RWPE2 (cell line): ENCODE measurements around the gene CACNA1S.
A peak's percentile ranks its signal among the peaks of the same experiment; 100 is the strongest.

Experiments
- ATAC-seq: fragments of 200-7000 bp; cut with Tn5 transposase; 3 replicates; pipeline ENCODE4 v1.9.1; 2021; ENCODE audit warnings: low read depth
- DNase-seq: peaks from one replicate; pipeline ENCODE4 v3.0.0-alpha.2; 2020; ENCODE audit warnings: low spot score
- H3K27ac ChIP-seq: fragments of 450-650 bp; 2 replicates; pipeline ENCODE4 v1.5.1; 2017; ENCODE audit warnings: mild to moderate bottlenecking; ENCODE audit not compliant: poor library complexity, severe bottlenecking
- H3K27me3 ChIP-seq: fragments of 250-450 bp; sonication (Bioruptor Pico); 2 replicates; pipeline ENCODE4 v1.5.1; 2021; ENCODE audit warnings: mild to moderate bottlenecking, moderate library complexity; ENCODE audit not compliant: insufficient read depth, poor library complexity, severe bottlenecking
- H3K36me3 ChIP-seq: fragments of 250-450 bp; sonication (Bioruptor Pico); 2 replicates; pipeline ENCODE4 v1.5.1; 2020; ENCODE audit warnings: low read depth, mild to moderate bottlenecking, moderate library complexity
- H3K4me1 ChIP-seq: fragments of 250-450 bp; sonication (Bioruptor Pico); 2 replicates; pipeline ENCODE4 v1.5.1; 2021; ENCODE audit warnings: mild to moderate bottlenecking, moderate library complexity; ENCODE audit not compliant: insufficient read depth, poor library complexity, severe bottlenecking
- H3K4me3 ChIP-seq: fragments of 250-450 bp; sonication (Bioruptor Pico); 2 replicates; pipeline ENCODE4 v1.5.1; 2021; ENCODE audit warnings: mild to moderate bottlenecking, moderate library complexity; ENCODE audit not compliant: severe bottlenecking
- H3K9me3 ChIP-seq: fragments of 250-450 bp; sonication (Bioruptor Pico); 2 replicates; pipeline ENCODE4 v1.5.1; 2021; ENCODE audit warnings: mild to moderate bottlenecking, moderate library complexity; ENCODE audit not compliant: severe bottlenecking
- CTCF ChIP-seq: fragments of 450-650 bp; IDR thresholded peaks from one replicate; pipeline ENCODE4 v1.5.1; 2017; ENCODE audit warnings: mild to moderate bottlenecking, moderate library complexity; ENCODE audit not compliant: poor library complexity, severe bottlenecking

Gene CACNA1S

GRCh38 chr1:201088395-201088794, 23.8 kb downstream of the CACNA1S start:
- Histone ChIP-seq H3K27ac (no peak overlapping the region), H3K4me3 (no peak overlapping the region), H3K27me3 (no peaks in the 10 kb centered on the region), H3K4me1 (no peaks in the 10 kb centered on the region), H3K36me3 (no peaks in the 10 kb centered on the region), H3K9me3 (no peaks in the 10 kb centered on the region)
- no peak for DNase-seq
- no peak for ATAC-seq
- TF ChIP-seq CTCF, result no peak

GRCh38 chr1:201085902-201086735, 26.1 kb downstream of the CACNA1S start:
- Histone ChIP-seq H3K27ac (no peak overlapping the region), H3K4me1 (no peaks in the 10 kb centered on the region), H3K4me3 (no peak overlapping the region), H3K27me3 (no peaks in the 10 kb centered on the region), H3K36me3 (no peaks in the 10 kb centered on the region), H3K9me3 (no peaks in the 10 kb centered on the region)
- peak; percentile 76 for TF ChIP-seq CTCF
- DNase-seq (no peak), ATAC-seq (peak; percentile 84)

GRCh38 chr1:201084295-201084694, 27.9 kb downstream of the CACNA1S start:
- H3K27ac ChIP-seq, result no peak overlapping the region
- no peaks in the 10 kb centered on the region for H3K4me1 ChIP-seq
- no peaks in the 10 kb centered on the region for H3K9me3 ChIP-seq
- H3K36me3 ChIP-seq, result no peaks in the 10 kb centered on the region
- no peak for TF ChIP-seq CTCF
- H3K4me3 ChIP-seq, result no peak overlapping the region
- DNase-seq (no peak), ATAC-seq (no peak)
- H3K27me3 ChIP-seq, result no peaks in the 10 kb centered on the region

- TF ChIP-seq CTCF, result no peak
- ATAC-seq, result no peak
- H3K27ac ChIP-seq, result no peak overlapping the region
- no peak for DNase-seq
- no peaks in the 10 kb centered on the region for H3K9me3 ChIP-seq
- no peak overlapping the region for H3K4me3 ChIP-seq
- H3K36me3 ChIP-seq, result no peaks in the 10 kb centered on the region
- no peaks in the 10 kb centered on the region for H3K4me1 ChIP-seq
- no peaks in the 10 kb centered on the region for H3K27me3 ChIP-seq
These were observed 28.5 kb downstream of the CACNA1S start for GRCh38 chr1:201083741-201084140.

- no peaks in the 10 kb centered on the region for H3K4me1 ChIP-seq
- DNase-seq (no peak), ATAC-seq (no peak)
- TF ChIP-seq CTCF, result peak; percentile 9
- H3K36me3 ChIP-seq, result no peaks in the 10 kb centered on the region
- H3K4me3 ChIP-seq, result no peak overlapping the region
- H3K27me3 ChIP-seq, result no peaks in the 10 kb centered on the region
- H3K9me3 ChIP-seq, result no peaks in the 10 kb centered on the region
- H3K27ac ChIP-seq, result no peak overlapping the region
These were observed 32.1 kb downstream of the CACNA1S start for GRCh38 chr1:201080135-201080534.
